Gastroesophageal sphincter (tissue), 3 donors: ENCODE measurements around the gene MTSS2.

Experiments used
- EP300 ChIP-seq: sonication (generic); formaldehyde crosslinking; IDR thresholded peaks from one replicate; pipeline ENCODE4 v1.6.1; 2017; ENCODE audit warnings: antibody characterized with exemption, mild to moderate bottlenecking
- POLR2A ChIP-seq, 2 donors: fragments of 450-650 bp; IDR thresholded peaks; one replicate each; pipeline ENCODE4 v1.6.1; 2017; ENCODE audit warnings: antibody characterized with exemption in 2 of 2, mild to moderate bottlenecking in 2 of 2, moderate library complexity in 1 of 2
- POLR2AphosphoS5 ChIP-seq: sonication (generic); formaldehyde crosslinking; IDR thresholded peaks from one replicate; pipeline ENCODE4 v1.6.1; 2017; ENCODE audit warnings: antibody characterized with exemption
- TF ChIP-seq, protein P1 (sequence below), 4 experiments: fragments of 200-600 bp in 2 of 4; fragments of 450-650 bp in 2 of 4; sonication (generic) in 1 of 4; IDR thresholded peaks; one replicate each; pipeline ENCODE4 v1.5.1; 2017 to 2019; ENCODE audit warnings: antibody characterized with exemption in 4 of 4, mild to moderate bottlenecking in 2 of 4, moderate library complexity in 2 of 4

DNA sequence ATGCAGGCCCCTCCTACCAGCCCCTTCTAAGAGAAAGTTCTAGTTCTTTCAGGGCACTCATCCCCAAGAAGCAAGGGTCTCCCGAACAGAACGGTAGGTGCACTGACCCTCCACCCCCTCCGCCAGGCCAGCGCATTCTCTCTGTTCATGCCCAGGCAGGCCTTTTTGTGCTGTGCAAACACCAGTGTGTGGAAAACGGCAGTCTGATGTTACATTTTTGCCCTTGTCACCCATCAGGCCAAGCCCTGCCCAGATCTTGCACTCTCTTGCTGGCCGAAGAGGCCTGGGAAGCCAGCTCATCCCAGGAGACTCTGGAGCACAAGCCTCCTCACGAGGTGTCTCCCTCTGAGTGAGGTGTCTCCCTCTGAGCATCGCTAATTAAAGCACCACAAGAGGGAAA, 16.1 kb upstream of the MTSS2 start:
- TF ChIP-seq EP300: no peak
- TF ChIP-seq POLR2A (IDR thresholded peaks at IDR 0.05): no peak
- TF ChIP-seq, protein P1, sequence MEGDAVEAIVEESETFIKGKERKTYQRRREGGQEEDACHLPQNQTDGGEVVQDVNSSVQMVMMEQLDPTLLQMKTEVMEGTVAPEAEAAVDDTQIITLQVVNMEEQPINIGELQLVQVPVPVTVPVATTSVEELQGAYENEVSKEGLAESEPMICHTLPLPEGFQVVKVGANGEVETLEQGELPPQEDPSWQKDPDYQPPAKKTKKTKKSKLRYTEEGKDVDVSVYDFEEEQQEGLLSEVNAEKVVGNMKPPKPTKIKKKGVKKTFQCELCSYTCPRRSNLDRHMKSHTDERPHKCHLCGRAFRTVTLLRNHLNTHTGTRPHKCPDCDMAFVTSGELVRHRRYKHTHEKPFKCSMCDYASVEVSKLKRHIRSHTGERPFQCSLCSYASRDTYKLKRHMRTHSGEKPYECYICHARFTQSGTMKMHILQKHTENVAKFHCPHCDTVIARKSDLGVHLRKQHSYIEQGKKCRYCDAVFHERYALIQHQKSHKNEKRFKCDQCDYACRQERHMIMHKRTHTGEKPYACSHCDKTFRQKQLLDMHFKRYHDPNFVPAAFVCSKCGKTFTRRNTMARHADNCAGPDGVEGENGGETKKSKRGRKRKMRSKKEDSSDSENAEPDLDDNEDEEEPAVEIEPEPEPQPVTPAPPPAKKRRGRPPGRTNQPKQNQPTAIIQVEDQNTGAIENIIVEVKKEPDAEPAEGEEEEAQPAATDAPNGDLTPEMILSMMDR (IDR thresholded peaks at IDR 0.05): no peak
- TF ChIP-seq POLR2AphosphoS5: no peak
